OCI-LY1 (cell line): ENCODE data around the gene PGS1.

Experiments used
- EZH2 ChIP-seq: fragments of 200-600 bp; sonication (generic), shearing (Covaris generic); IDR thresholded peaks from 2 replicates; pipeline ENCODE4 v1.8.0; 2017; ENCODE audit warnings: borderline replicate concordance, mixed run types, mild to moderate bottlenecking, antibody characterized with exemption, low read length, moderate library complexity, mixed read lengths
- TF ChIP-seq, protein P1 (sequence below): fragments of 200-600 bp; sonication (generic), shearing (Covaris generic); IDR thresholded peaks from 2 replicates; pipeline ENCODE4 v1.5.1; 2017; ENCODE audit warnings: mild to moderate bottlenecking, antibody characterized with exemption, low read length, moderate library complexity, mixed read lengths

DNA sequence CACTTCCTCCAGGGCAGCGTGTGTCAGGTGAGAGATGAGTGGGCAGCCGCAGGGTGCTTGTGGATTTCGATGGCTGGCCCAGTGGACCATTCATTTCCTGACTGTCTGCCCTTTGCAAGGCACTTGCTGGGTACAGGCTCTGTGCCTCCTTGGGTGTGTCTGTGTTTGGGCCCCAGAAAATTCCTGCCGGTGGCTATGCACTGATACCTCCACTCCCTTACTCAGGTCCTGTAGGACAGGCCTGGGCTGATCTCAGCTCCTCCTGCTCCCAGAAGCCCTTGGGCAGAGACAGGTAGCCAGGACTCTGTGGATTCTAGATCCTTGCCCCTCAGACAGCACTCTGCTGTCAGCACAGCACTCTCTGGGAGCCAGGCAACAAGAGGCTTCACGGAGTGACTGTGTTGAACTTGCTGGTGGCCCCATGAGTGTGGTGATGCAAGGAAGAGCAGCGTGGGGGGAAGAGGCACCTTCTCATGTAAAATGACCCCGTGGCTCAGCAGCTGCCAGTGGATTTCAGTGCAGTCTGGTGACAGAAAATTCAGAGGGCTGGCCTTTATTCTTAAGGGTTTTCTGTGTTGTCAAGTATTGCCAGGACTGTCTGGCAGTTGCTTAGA lies 29.0 kb downstream of the PGS1 start:
- TF ChIP-seq, protein P1, sequence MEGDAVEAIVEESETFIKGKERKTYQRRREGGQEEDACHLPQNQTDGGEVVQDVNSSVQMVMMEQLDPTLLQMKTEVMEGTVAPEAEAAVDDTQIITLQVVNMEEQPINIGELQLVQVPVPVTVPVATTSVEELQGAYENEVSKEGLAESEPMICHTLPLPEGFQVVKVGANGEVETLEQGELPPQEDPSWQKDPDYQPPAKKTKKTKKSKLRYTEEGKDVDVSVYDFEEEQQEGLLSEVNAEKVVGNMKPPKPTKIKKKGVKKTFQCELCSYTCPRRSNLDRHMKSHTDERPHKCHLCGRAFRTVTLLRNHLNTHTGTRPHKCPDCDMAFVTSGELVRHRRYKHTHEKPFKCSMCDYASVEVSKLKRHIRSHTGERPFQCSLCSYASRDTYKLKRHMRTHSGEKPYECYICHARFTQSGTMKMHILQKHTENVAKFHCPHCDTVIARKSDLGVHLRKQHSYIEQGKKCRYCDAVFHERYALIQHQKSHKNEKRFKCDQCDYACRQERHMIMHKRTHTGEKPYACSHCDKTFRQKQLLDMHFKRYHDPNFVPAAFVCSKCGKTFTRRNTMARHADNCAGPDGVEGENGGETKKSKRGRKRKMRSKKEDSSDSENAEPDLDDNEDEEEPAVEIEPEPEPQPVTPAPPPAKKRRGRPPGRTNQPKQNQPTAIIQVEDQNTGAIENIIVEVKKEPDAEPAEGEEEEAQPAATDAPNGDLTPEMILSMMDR = no peak
- TF ChIP-seq EZH2 = no peak
